Measurements from ENCODE around the gene NPDC1.

GRCh38 chr9:137076636-137077009, 30.6 kb upstream of the NPDC1 start:
- no peak for TF ChIP-seq EZH2 (IDR thresholded peaks at IDR 0.05; ENCODE audit: low read length, unreplicated experiment)
- TF ChIP-seq, protein P1, sequence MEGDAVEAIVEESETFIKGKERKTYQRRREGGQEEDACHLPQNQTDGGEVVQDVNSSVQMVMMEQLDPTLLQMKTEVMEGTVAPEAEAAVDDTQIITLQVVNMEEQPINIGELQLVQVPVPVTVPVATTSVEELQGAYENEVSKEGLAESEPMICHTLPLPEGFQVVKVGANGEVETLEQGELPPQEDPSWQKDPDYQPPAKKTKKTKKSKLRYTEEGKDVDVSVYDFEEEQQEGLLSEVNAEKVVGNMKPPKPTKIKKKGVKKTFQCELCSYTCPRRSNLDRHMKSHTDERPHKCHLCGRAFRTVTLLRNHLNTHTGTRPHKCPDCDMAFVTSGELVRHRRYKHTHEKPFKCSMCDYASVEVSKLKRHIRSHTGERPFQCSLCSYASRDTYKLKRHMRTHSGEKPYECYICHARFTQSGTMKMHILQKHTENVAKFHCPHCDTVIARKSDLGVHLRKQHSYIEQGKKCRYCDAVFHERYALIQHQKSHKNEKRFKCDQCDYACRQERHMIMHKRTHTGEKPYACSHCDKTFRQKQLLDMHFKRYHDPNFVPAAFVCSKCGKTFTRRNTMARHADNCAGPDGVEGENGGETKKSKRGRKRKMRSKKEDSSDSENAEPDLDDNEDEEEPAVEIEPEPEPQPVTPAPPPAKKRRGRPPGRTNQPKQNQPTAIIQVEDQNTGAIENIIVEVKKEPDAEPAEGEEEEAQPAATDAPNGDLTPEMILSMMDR (conservative IDR thresholded peaks at IDR 0.05; ENCODE audit: low read depth, low read length), result no peak
- TF ChIP-seq EZH2phosphoT487 (IDR thresholded peaks at IDR 0.05; ENCODE audit: borderline replicate concordance, low read length), result no peak
